SK-N-SH (cell line): Measurements from ENCODE around the gene KRTAP5-3. TPM values are rescaled to one million over a fixed set of nuclear protein-coding genes. Genes with fewer than 3 reads are reported as not detected.
A peak's percentile ranks its signal among the peaks of the same experiment; 100 is the strongest.

Experiments used
- CTCF ChIA-PET: fragments of 300-600, 350-600 bp; formaldehyde crosslinking; extraction: SDS; loops from one replicate; lab custom pipeline; 2021; lab: Yijun Ruan, JAX
- POLR2A ChIA-PET: fragments of 350-600 bp; sonication (Branson Sonifier 250); formaldehyde crosslinking; extraction: SDS; loops from one replicate; lab custom pipeline; 2020; ENCODE audit warnings: antibody characterized with exemption, inconsistent platforms; lab: Yijun Ruan, JAX
- DNase-seq: peaks from one replicate; pipeline ENCODE4 v3.0.0; 2012
- H2AFZ ChIP-seq: fragments of 200-600 bp; sonication (generic); 2 replicates; pipeline ENCODE4 v1.8.1; 2016; ENCODE audit warnings: antibody characterized with exemption, mild to moderate bottlenecking, low read depth
- H3F3A ChIP-seq: fragments of 200-600 bp; sonication (generic); replicated peaks from 2 replicates; pipeline ENCODE3; 2016; ENCODE audit warnings: antibody characterized with exemption, mild to moderate bottlenecking; ENCODE audit not compliant: insufficient read depth
- H3K27ac ChIP-seq, 2 experiments: fragments of 200-500 bp in 1 of 2; fragments of 200-600 bp in 1 of 2; sonication (Bioruptor generic) in 1 of 2; sonication (generic), shearing (Covaris generic) in 1 of 2; 2 replicates each; pipeline versions ENCODE4 v1.5.1 to v1.6.1; 2014 to 2016; ENCODE audit warnings: low read depth in 2 of 2, inconsistent platforms in 1 of 2, low read length in 1 of 2, mild to moderate bottlenecking in 1 of 2, mixed read lengths in 1 of 2
- H3K27me3 ChIP-seq: fragments of 200-600 bp; sonication (generic), shearing (Covaris generic); 2 replicates; pipeline ENCODE4 v1.6.1; 2016; ENCODE audit warnings: mixed run types; ENCODE audit not compliant: insufficient read depth
- H3K36me3 ChIP-seq, 2 experiments: fragments of 200-500 bp in 1 of 2; fragments of 200-600 bp in 1 of 2; sonication (Bioruptor generic) in 1 of 2; sonication (generic) in 1 of 2; replicated peaks in 1 of 2; 2 replicates each; pipeline versions ENCODE3 to v1.5.1; 2014 to 2016; ENCODE audit warnings: low read length in 1 of 2, mild to moderate bottlenecking in 1 of 2; ENCODE audit not compliant: insufficient read depth in 2 of 2, control insufficient read depth in 1 of 2
- H3K4me1 ChIP-seq, 2 experiments: fragments of 200-500 bp in 1 of 2; fragments of 200-600 bp in 1 of 2; sonication (Bioruptor generic) in 1 of 2; sonication (generic), shearing (Covaris generic) in 1 of 2; 2 replicates each; pipeline versions ENCODE4 v1.5.1 to v1.6.1; 2014 to 2016; ENCODE audit warnings: low read depth in 1 of 2, low read length in 1 of 2, mixed run types in 1 of 2; ENCODE audit not compliant: insufficient read depth in 2 of 2, control insufficient read depth in 1 of 2
- H3K4me2 ChIP-seq: fragments of 200-600 bp; sonication (generic), shearing (Covaris generic); 2 replicates; pipeline ENCODE4 v1.6.1; 2017; ENCODE audit warnings: mixed run types
- H3K4me3 ChIP-seq, 2 experiments: fragments of 200-500 bp in 1 of 2; fragments of 200-600 bp in 1 of 2; sonication (Bioruptor generic) in 1 of 2; sonication (generic), shearing (Covaris generic) in 1 of 2; 2 replicates each; pipeline versions ENCODE4 v1.5.1 to v1.8.1; 2014 to 2016; ENCODE audit warnings: low read depth in 2 of 2, inconsistent platforms in 1 of 2, low read length in 1 of 2, mild to moderate bottlenecking in 1 of 2, mixed read lengths in 1 of 2, moderate library complexity in 1 of 2
- H3K79me2 ChIP-seq: fragments of 200-600 bp; sonication (generic); 2 replicates; pipeline ENCODE4 v1.8.1; 2017; ENCODE audit warnings: mild to moderate bottlenecking; ENCODE audit not compliant: insufficient read depth
- H3K9ac ChIP-seq: fragments of 200-600 bp; sonication (generic); 2 replicates; pipeline ENCODE4 v1.6.1; 2017; ENCODE audit warnings: mixed run types
- H3K9me2 ChIP-seq: fragments of 200-600 bp; sonication (generic); 2 replicates; pipeline ENCODE4 v1.6.1; 2017; ENCODE audit warnings: mixed run types
- H3K9me3 ChIP-seq: fragments of 200-600 bp; sonication (generic); 2 replicates; pipeline ENCODE4 v1.6.1; 2017; ENCODE audit warnings: mixed run types, mild to moderate bottlenecking, moderate library complexity
- H4K20me1 ChIP-seq: fragments of 200-600 bp; sonication (generic); 2 replicates; pipeline ENCODE4 v1.6.1; 2017; ENCODE audit warnings: mild to moderate bottlenecking, mixed run types; ENCODE audit not compliant: insufficient read depth
- CHD2 ChIP-seq: fragments of 150-350 bp; IDR thresholded peaks from 2 replicates; pipeline ENCODE4 v1.6.1; 2018; ENCODE audit warnings: low read length; ENCODE audit not compliant: partially characterized antibody
- EP300 ChIP-seq, 2 experiments: IDR thresholded peaks; 2 replicates each; pipeline versions ENCODE4 v1.4.0 to v1.6.1; 2012; ENCODE audit warnings: borderline replicate concordance in 1 of 2, low read depth in 1 of 2, low read length in 1 of 2
- EZH2phosphoT487 ChIP-seq: fragments of 200-600 bp; sonication (generic); IDR thresholded peaks from 2 replicates; pipeline ENCODE4 v1.6.1; 2017; ENCODE audit warnings: low read depth, mixed run types, mild to moderate bottlenecking, antibody characterized with exemption, moderate library complexity, borderline replicate concordance
- FOSL2 ChIP-seq: IDR thresholded peaks from 2 replicates; pipeline ENCODE4 v1.4.0; 2012; ENCODE audit warnings: low read depth, mild to moderate bottlenecking, moderate library complexity, borderline replicate concordance
- FOXM1 ChIP-seq: IDR thresholded peaks from 2 replicates; pipeline ENCODE4 v1.4.0; 2012; ENCODE audit warnings: low read depth, mild to moderate bottlenecking
- GABPA ChIP-seq: IDR thresholded peaks from 2 replicates; pipeline ENCODE4 v1.4.0; 2012; ENCODE audit warnings: low read depth, mild to moderate bottlenecking
- GATA2 ChIP-seq: sonication (generic); formaldehyde crosslinking; IDR thresholded peaks from 2 replicates; pipeline ENCODE4 v1.5.0; 2020; ENCODE audit warnings: mild to moderate bottlenecking, missing genetic modification reagents
- MEF2A ChIP-seq: IDR thresholded peaks from 2 replicates; pipeline ENCODE4 v1.4.0; 2012; ENCODE audit warnings: low read depth, borderline replicate concordance
- MXI1 ChIP-seq: IDR thresholded peaks from 2 replicates; pipeline ENCODE4 v1.6.1; 2012; ENCODE audit warnings: mild to moderate bottlenecking, low read depth, low read length, improper control_type of control experiment
- NFIC ChIP-seq: IDR thresholded peaks from 2 replicates; pipeline ENCODE4 v1.4.0; 2012; ENCODE audit warnings: borderline replicate concordance
- NRF1 ChIP-seq: IDR thresholded peaks from 2 replicates; pipeline ENCODE4 v1.6.1; 2012; ENCODE audit warnings: low read depth, mild to moderate bottlenecking, low read length
- PBX3 ChIP-seq: IDR thresholded peaks from 2 replicates; pipeline ENCODE4; 2012
- SIN3A ChIP-seq: IDR thresholded peaks from 2 replicates; pipeline ENCODE4 v1.6.1; 2012; ENCODE audit warnings: low read depth, mild to moderate bottlenecking, low read length, moderate library complexity, borderline replicate concordance
- TAF1 ChIP-seq: IDR thresholded peaks from 2 replicates; pipeline ENCODE4 v1.6.1; 2012; ENCODE audit warnings: low read depth, mild to moderate bottlenecking, low read length, moderate library complexity, borderline replicate concordance
- YY1 ChIP-seq: IDR thresholded peaks from 2 replicates; pipeline ENCODE4 v1.4.0; 2012; ENCODE audit warnings: low read depth, mild to moderate bottlenecking
- WGBS: methylation state at CpG from one replicate; pipeline ENCODE4 v1.1.6; 2017; ENCODE audit warnings: low lambda C conversion rate; 5-methylcytosine and 5-hydroxymethylcytosine counted together
- polyA plus RNA-seq, 3 experiments: library from polyadenylated mRNA; depleted of rRNA; stranded (reverse); fragments of >200 nt; gene quantifications; 2 replicates each; pipeline ENCODE4 v1.2.3, GENCODE V29; 2012
- TF ChIP-seq, protein P1 (sequence below): fragments of 150-350 bp; IDR thresholded peaks from 2 replicates; pipeline ENCODE4 v1.6.1; 2016; ENCODE audit warnings: mild to moderate bottlenecking, low read depth, low read length

KRTAP5-3 gene
- polyA plus RNA-seq, 1 of the 3 experiments (the other 2 are of a cell fraction), result not detected

GRCh38 chr11:1562469-1563148 is 45.7 kb downstream of the KRTAP5-3 start (continued):
- TF ChIP-seq, protein P1, sequence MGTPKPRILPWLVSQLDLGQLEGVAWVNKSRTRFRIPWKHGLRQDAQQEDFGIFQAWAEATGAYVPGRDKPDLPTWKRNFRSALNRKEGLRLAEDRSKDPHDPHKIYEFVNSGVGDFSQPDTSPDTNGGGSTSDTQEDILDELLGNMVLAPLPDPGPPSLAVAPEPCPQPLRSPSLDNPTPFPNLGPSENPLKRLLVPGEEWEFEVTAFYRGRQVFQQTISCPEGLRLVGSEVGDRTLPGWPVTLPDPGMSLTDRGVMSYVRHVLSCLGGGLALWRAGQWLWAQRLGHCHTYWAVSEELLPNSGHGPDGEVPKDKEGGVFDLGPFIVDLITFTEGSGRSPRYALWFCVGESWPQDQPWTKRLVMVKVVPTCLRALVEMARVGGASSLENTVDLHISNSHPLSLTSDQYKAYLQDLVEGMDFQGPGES, result no peak
- no peak for TF ChIP-seq GATA2 (CRISPR knock-in tag)
- TF ChIP-seq NRF1, result no peak
- no peak for TF ChIP-seq EP300 (IDR thresholded peaks at IDR 0.05; ENCODE audit: borderline replicate concordance in 1 of 2, low read depth in 1 of 2, low read length in 1 of 2)
- no peak for TF ChIP-seq YY1
- no peak for TF ChIP-seq FOXM1
- TF ChIP-seq, all 33 proteins: peak for 0

DNA sequence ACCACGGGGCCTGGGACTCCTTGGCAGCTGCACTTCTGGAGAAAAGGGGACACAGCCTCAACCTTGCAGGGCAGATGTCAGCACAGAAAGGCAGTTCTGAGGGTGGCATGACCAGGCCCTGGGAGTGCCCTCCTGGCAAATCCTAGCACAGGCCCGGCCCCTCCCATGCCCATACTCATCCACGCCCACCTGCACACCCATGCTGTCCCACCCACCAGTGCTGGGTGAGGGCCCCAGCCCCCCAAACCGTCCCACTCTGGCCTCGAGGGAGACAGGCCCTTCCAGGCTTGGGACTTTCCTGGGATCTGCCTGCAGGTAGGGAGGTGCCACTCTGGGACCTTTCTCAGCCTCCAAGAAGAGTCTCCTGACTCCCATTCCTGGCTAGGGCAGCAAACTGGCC is 46.3 kb downstream of the KRTAP5-3 start:
- no peaks in the 10 kb centered on the region for H3K9me2 ChIP-seq
- TF ChIP-seq SIN3A, result no peak
- TF ChIP-seq YY1, result no peak
- TF ChIP-seq, protein P1, result no peak
- no peak for TF ChIP-seq GABPA
- TF ChIP-seq FOXM1, result no peak
- TF ChIP-seq, all 33 proteins: peak for 0
- ChIA-PET POLR2A (no interaction called here), CTCF (interaction anchor here (1.0 to 5.3 kb wide), 2 partner anchors 13 to 15 kb away, joined by 4 to 52 read pairs; no protein-coding TSS in a partner anchor)
- peaks cover 5% of the 10 kb centered on the region for H4K20me1 ChIP-seq
- H3K4me2 ChIP-seq, result no peak overlapping the region
- H3K9me3 ChIP-seq, result no peaks in the 10 kb centered on the region
- H3F3A ChIP-seq, result no peaks in the 10 kb centered on the region
- H3K27me3 ChIP-seq, result no peaks in the 10 kb centered on the region
- no peak overlapping the region for H3K9ac ChIP-seq
- no peak overlapping the region for H3K4me3 ChIP-seq
- H3K79me2 ChIP-seq, result no peaks in the 10 kb centered on the region
- 86% methylated on average over 1 of the region's 5 CpGs for WGBS
- H2AFZ ChIP-seq, result no peak overlapping the region
- peaks cover 10 to 12% of the 10 kb centered on the region in 2 experiments; a peak in 2 of 4 replicates for H3K4me1 ChIP-seq
- H3K27ac ChIP-seq, result no peak overlapping the region
- H3K36me3 ChIP-seq, result no peaks in the 10 kb centered on the region
- no peak for DNase-seq

DNA sequence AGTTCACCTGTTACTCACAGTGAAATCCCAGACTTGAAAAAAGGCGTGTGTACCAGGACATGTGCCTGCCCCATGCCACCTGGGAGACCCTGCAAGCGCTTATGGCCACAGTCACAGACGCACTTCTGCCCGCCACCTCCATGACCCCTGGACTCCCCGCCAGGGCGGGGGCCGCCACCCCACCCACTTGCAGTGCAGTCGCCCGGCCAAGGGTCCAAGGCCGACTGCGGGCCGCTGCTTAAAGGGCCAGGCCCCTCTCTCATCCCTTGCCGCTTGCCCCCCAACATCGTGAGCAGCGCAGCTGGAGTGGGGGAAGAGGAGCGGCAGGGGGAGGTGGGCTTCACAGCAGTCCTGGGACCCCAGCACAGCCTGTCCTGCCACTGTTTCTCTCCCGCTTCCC is 47.0 kb downstream of the KRTAP5-3 start:
- Histone ChIP-seq H4K20me1 (0 out of 2 replicates have a peak, but pooled peaks cover 2% of the 10 kb centered on the region), H3K9me2 (no peaks in the 10 kb centered on the region), H2AFZ (no peak overlapping the region), H3K79me2 (no peaks in the 10 kb centered on the region), H3K4me2 (no peak overlapping the region), H3K4me3 (no peak overlapping the region), H3K4me1 (peaks cover 10 to 12% of the 10 kb centered on the region in 2 experiments; a peak in 2 of 4 replicates), H3F3A (no peaks in the 10 kb centered on the region), H3K27ac (no peak overlapping the region), H3K36me3 (no peaks in the 10 kb centered on the region), H3K27me3 (no peaks in the 10 kb centered on the region), H3K9me3 (no peaks in the 10 kb centered on the region), H3K9ac (no peak overlapping the region)
- no peak for TF ChIP-seq MEF2A
- no peak for TF ChIP-seq TAF1
- TF ChIP-seq PBX3, result no peak
- no peak for TF ChIP-seq MXI1
- TF ChIP-seq NFIC, result no peak
- TF ChIP-seq CHD2, result no peak
- no peak for TF ChIP-seq EZH2phosphoT487
- no peak for TF ChIP-seq FOSL2
- WGBS, result 91% methylated on average over 17 of the region's 17 CpGs
- peak; percentile 16 for DNase-seq
- CTCF ChIA-PET, result interaction anchor here (1.0 to 5.3 kb wide), 3 partner anchors 14 to 45 kb away, joined by 3 to 52 read pairs (median 4); no protein-coding TSS in a partner anchor
- POLR2A ChIA-PET, result no interaction called here
